Naive thymus-derived CD4-positive, alpha-beta T cell (primary cell): ENCODE results near the gene PCCA. TPM values are rescaled to one million over a fixed set of nuclear protein-coding genes. Genes with fewer than 3 reads are reported as not detected.

ENCODE experiments used
- ATAC-seq: fragments of 150-1000 bp; cut with Tn5 transposase; 2 replicates; pipeline ENCODE4 v1.10.0; 2021; ENCODE audit warnings: mild to moderate bottlenecking, moderate library complexity
- CTCF ChIA-PET: fragments of 350-600 bp; sonication (Branson Sonifier 250); formaldehyde crosslinking; loops from one replicate; lab custom pipeline; 2021; ENCODE audit warnings: antibody characterized with exemption; lab: Charles Lee
- POLR2A ChIA-PET: fragments of 350-600 bp; sonication (Branson Sonifier 250); formaldehyde crosslinking; loops from one replicate; lab custom pipeline; 2021; ENCODE audit warnings: antibody characterized with exemption, inconsistent platforms; lab: Charles Lee
- DNase-seq, 9 donors: peaks; one replicate each; pipeline versions ENCODE4 v3.0.0 to v3.0.0-alpha.2; 2020 to 2022; ENCODE audit warnings: mixed read lengths in 1 of 9
- H3K27ac ChIP-seq: one replicate; pipeline ENCODE4 v1.7.0; 2013; ENCODE audit warnings: mild to moderate bottlenecking, low read depth, low read length, moderate library complexity
- H3K27me3 ChIP-seq, 2 donors: one replicate each; pipeline ENCODE4 v1.7.0; 2013; ENCODE audit warnings: low read length in 2 of 2, mild to moderate bottlenecking in 2 of 2, moderate library complexity in 2 of 2; ENCODE audit not compliant: control insufficient read depth in 2 of 2, insufficient read depth in 2 of 2
- H3K36me3 ChIP-seq, 3 experiments: 1 replicate in 2 of 3; 2 replicates in 1 of 3; pipeline ENCODE4 v1.7.0; 2013; ENCODE audit warnings: low read length in 3 of 3, mild to moderate bottlenecking in 3 of 3, moderate library complexity in 1 of 3; ENCODE audit not compliant: insufficient read depth in 3 of 3, control insufficient read depth in 2 of 3
- H3K4me1 ChIP-seq, 2 donors: one replicate each; pipeline ENCODE4 v1.7.0; 2013; ENCODE audit warnings: low read length in 2 of 2, mild to moderate bottlenecking in 2 of 2, moderate library complexity in 1 of 2; ENCODE audit not compliant: control insufficient read depth in 2 of 2, insufficient read depth in 2 of 2
- H3K4me3 ChIP-seq: 2 replicates; pipeline ENCODE4 v1.7.0; 2013; ENCODE audit warnings: mild to moderate bottlenecking, low read length
- H3K9me3 ChIP-seq, 3 experiments: 1 replicate in 2 of 3; 2 replicates in 1 of 3; pipeline ENCODE4 v1.7.0; 2013; ENCODE audit warnings: low read length in 3 of 3; ENCODE audit not compliant: control insufficient read depth in 2 of 3
- H3K27ac Mint-ChIP-seq, 9 donors: one replicate each; pipeline ENCODE4 v1.8.0; 2020 to 2022; ENCODE audit warnings: mixed read lengths in 9 of 9, mild to moderate bottlenecking in 8 of 9, moderate library complexity in 5 of 9, inconsistent platforms in 2 of 9
- H3K27me3 Mint-ChIP-seq, 5 donors: one replicate each; pipeline ENCODE4 v1.8.0; 2021 to 2022; ENCODE audit warnings: mixed read lengths in 5 of 5, mild to moderate bottlenecking in 1 of 5
- H3K36me3 Mint-ChIP-seq, 5 donors: one replicate each; pipeline ENCODE4 v1.8.0; 2020 to 2022; ENCODE audit warnings: mixed read lengths in 5 of 5, mild to moderate bottlenecking in 3 of 5, inconsistent platforms in 1 of 5
- H3K4me1 Mint-ChIP-seq, 7 donors: one replicate each; pipeline ENCODE4 v1.8.0; 2020 to 2022; ENCODE audit warnings: mixed read lengths in 7 of 7, mild to moderate bottlenecking in 3 of 7, inconsistent platforms in 1 of 7
- H3K4me3 Mint-ChIP-seq, 10 donors: one replicate each; pipeline ENCODE4 v1.8.0; 2020 to 2022; ENCODE audit warnings: mild to moderate bottlenecking in 10 of 10, mixed read lengths in 10 of 10, moderate library complexity in 6 of 10, inconsistent platforms in 2 of 10
- H3K9me3 Mint-ChIP-seq, 11 donors: one replicate each; pipeline ENCODE4 v1.8.0; 2020 to 2022; ENCODE audit warnings: mixed read lengths in 11 of 11, mild to moderate bottlenecking in 4 of 11, inconsistent platforms in 1 of 11, moderate library complexity in 1 of 11
- intact Hi-C, 2 donors: fragments of 100-400 bp; cut with micrococcal nuclease; formaldehyde crosslinking; loops; one replicate each; pipeline ENCODE4 v1.15.1; 2023
- polyA plus RNA-seq, 2 donors: library from polyadenylated mRNA; unstranded; fragments of 300-500 nt; fragmentation: Illumina TruSeq; gene quantifications; one replicate each; pipeline ENCODE4 v1.2.3, GENCODE V29; 2021
- total RNA-seq, 6 experiments: library from RNA in 5 of 6; stranded (reverse) in 5 of 6; gene quantifications; 1 replicate in 5 of 6; 2 replicates in 1 of 6; pipeline ENCODE4 v1.2.3 and lab custom pipeline; 2021 to 2026

The PCCA gene
- total and polyA plus RNA-seq, 7 experiments from 2014 or later: 7.3 to 14.6 (median 11.3) TPM

DNA sequence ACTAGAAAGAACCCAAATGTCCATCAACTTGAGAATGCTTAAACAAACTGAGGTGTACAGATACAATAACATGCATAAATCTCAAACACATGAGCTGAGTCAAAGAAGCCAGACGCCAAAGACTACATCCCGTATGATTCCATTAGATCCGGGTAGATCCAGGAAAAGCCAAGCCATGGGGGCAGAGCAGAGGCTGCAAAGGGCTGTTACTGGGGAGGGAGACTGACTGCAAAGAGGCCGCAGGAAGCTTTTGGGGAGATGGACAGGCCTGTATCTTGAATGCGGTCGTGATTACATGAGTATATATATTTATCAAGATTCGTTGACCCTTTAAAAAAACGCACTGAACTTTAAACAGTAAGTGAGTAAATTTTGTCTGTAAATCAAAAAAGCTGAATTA lies 471.0 kb downstream of the PCCA start:
- ChIA-PET CTCF (interaction anchor here (1.5 kb wide), 1 partner anchor 13 kb away, joined by 7 read pairs; no protein-coding TSS in a partner anchor), POLR2A (interaction anchor here (0.6 kb wide), 1 partner anchor 724 kb away, joined by 4 read pairs; no protein-coding TSS in a partner anchor)
- H3K27ac Mint-ChIP-seq: no peak overlapping the region
- intact Hi-C loops: no loop called here
- H3K4me1 ChIP-seq: no peaks in the 10 kb centered on the region
- H3K9me3 ChIP-seq: no peaks in the 10 kb centered on the region
- no peak overlapping the region for H3K4me3 Mint-ChIP-seq
- no peak overlapping the region for H3K4me3 ChIP-seq
- no peak overlapping the region for H3K27ac ChIP-seq
- no peak for ATAC-seq
- no peaks in the 10 kb centered on the region for H3K27me3 ChIP-seq
- DNase-seq: no peak
- peaks cover 0 to 19% (median 3%) of the 10 kb centered on the region in 5 donors for H3K36me3 Mint-ChIP-seq
- H3K4me1 Mint-ChIP-seq: peaks cover 0 to 3% (median 0%) of the 10 kb centered on the region in 7 donors
- peaks cover 0 to 4% (median 0%) of the 10 kb centered on the region in 11 donors for H3K9me3 Mint-ChIP-seq
- H3K36me3 ChIP-seq: no peaks in the 10 kb centered on the region
- peaks cover 0 to 7% (median 0%) of the 10 kb centered on the region in 5 donors for H3K27me3 Mint-ChIP-seq

DNA sequence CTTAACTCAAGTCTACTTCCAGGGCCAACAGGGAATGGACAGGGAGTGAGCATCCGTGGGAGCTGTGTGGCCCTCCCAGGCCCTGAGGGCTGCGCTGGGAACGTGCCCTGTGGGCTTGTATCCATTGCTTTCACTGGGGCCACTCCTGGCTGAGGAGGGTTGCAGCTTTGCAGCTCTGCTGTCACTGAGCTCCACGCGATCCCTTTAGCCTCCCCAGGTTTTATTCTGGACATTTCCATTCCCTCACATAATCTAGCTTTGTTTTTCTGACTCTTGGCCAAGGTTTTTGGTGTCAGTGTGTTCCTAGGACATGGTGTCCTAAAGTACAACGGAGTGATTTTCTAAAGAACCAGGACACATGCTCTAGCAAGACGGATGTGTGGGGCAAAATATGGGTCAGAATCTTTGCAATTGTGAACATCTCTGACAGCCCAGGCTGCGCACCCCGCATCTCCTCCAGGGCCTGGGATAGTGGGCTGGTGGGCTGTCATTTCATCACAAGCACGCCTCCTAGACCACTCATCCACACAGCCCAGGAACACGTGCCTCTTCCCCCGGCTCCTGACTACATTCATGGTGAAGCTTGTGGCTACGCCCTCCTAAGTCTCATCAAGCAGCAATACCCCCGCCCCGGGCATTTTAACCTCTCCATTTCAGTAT lies 471.7 kb downstream of the PCCA start:
- peak overlapping the region in 1 of 9 donors; percentile 43 for H3K27ac Mint-ChIP-seq
- peaks cover 0 to 17% (median 2%) of the 10 kb centered on the region in 5 donors for H3K36me3 Mint-ChIP-seq

GRCh38 chr13:100561158-100561499 lies 472.2 kb downstream of the PCCA start:
- peaks cover 0 to 3% (median 0%) of the 10 kb centered on the region in 5 donors for H3K27me3 Mint-ChIP-seq
- ATAC-seq (no peak), DNase-seq (no peak)
- no peak overlapping the region for H3K27ac Mint-ChIP-seq
- H3K9me3 ChIP-seq: no peaks in the 10 kb centered on the region
- peaks cover 0 to 20% (median 7%) of the 10 kb centered on the region in 5 donors for H3K36me3 Mint-ChIP-seq
- ChIA-PET POLR2A (interaction anchor here (0.8 to 1.2 kb wide), 2 partner anchors 25 to 36 kb away, joined by 3 to 4 read pairs; no protein-coding TSS in a partner anchor), CTCF (interaction anchor here (1.5 kb wide), 1 partner anchor 12 kb away, joined by 7 read pairs; no protein-coding TSS in a partner anchor)
- H3K4me3 Mint-ChIP-seq: no peak overlapping the region
- no peaks in the 10 kb centered on the region for H3K4me1 ChIP-seq
- H3K4me3 ChIP-seq: no peak overlapping the region
- no peaks in the 10 kb centered on the region for H3K36me3 ChIP-seq
- peaks cover 0 to 5% (median 0%) of the 10 kb centered on the region in 11 donors for H3K9me3 Mint-ChIP-seq
- H3K4me1 Mint-ChIP-seq: peaks cover 0 to 7% (median 4%) of the 10 kb centered on the region in 7 donors
- H3K27ac ChIP-seq: no peak overlapping the region
- H3K27me3 ChIP-seq: no peaks in the 10 kb centered on the region
- intact Hi-C loops: no loop called here

More for the DNA sequence above, 471.7 kb downstream of the PCCA start:
- ChIA-PET CTCF (interaction anchor here (1.5 kb wide), 1 partner anchor 12 kb away, joined by 7 read pairs; no protein-coding TSS in a partner anchor), POLR2A (interaction anchor here (0.6 to 1.2 kb wide), 3 partner anchors 26 to 723 kb away, joined by 3 to 4 read pairs (median 4); no protein-coding TSS in a partner anchor)
- intact Hi-C loops: no loop called here
- no peaks in the 10 kb centered on the region for H3K9me3 ChIP-seq
- no peak for ATAC-seq
- Mint-ChIP-seq H3K4me1 (peaks cover 0 to 5% (median 2%) of the 10 kb centered on the region in 7 donors), H3K27me3 (peaks cover 0 to 3% (median 0%) of the 10 kb centered on the region in 5 donors), H3K9me3 (peaks cover 0 to 2% (median 0%) of the 10 kb centered on the region in 11 donors), H3K4me3 (no peak overlapping the region)
- no peak overlapping the region for H3K27ac ChIP-seq
- no peak for DNase-seq
- H3K36me3 ChIP-seq: no peaks in the 10 kb centered on the region
- no peak overlapping the region for H3K4me3 ChIP-seq
- H3K27me3 ChIP-seq: no peaks in the 10 kb centered on the region
- H3K4me1 ChIP-seq: no peaks in the 10 kb centered on the region

GRCh38 chr13:100561599-100562204 lies 472.8 kb downstream of the PCCA start:
- Histone ChIP-seq H3K4me1 (no peaks in the 10 kb centered on the region), H3K27ac (no peak overlapping the region), H3K27me3 (no peaks in the 10 kb centered on the region), H3K9me3 (no peaks in the 10 kb centered on the region), H3K4me3 (no peak overlapping the region), H3K36me3 (no peaks in the 10 kb centered on the region)
- POLR2A ChIA-PET: interaction anchor here (0.8 to 1.2 kb wide), 2 partner anchors 25 to 37 kb away, joined by 3 to 4 read pairs; no protein-coding TSS in a partner anchor
- ATAC-seq (no peak), DNase-seq (no peak)
- intact Hi-C loops: no loop called here
- peaks cover 0 to 3% (median 0%) of the 10 kb centered on the region in 5 donors for H3K27me3 Mint-ChIP-seq
- CTCF ChIA-PET: interaction anchor here (1.5 kb wide), 1 partner anchor 11 kb away, joined by 7 read pairs; no protein-coding TSS in a partner anchor
- peaks cover 0 to 12% (median 4%) of the 10 kb centered on the region in 7 donors for H3K4me1 Mint-ChIP-seq
- H3K4me3 Mint-ChIP-seq: no peak overlapping the region
- no peak overlapping the region for H3K27ac Mint-ChIP-seq
- H3K36me3 Mint-ChIP-seq: peaks cover 3 to 26% (median 12%) of the 10 kb centered on the region in 5 donors
- H3K9me3 Mint-ChIP-seq: peaks cover 0 to 7% (median 0%) of the 10 kb centered on the region in 11 donors

- H3K4me3 ChIP-seq: no peak overlapping the region
- ChIA-PET POLR2A (no interaction called here), CTCF (no interaction called here)
- no peaks in the 10 kb centered on the region for H3K27me3 Mint-ChIP-seq
- no peak for ATAC-seq
- no peak for DNase-seq
- no peak overlapping the region for H3K27ac ChIP-seq
- peak overlapping the region in 1 of 9 donors; percentile 50 for H3K27ac Mint-ChIP-seq
- H3K9me3 Mint-ChIP-seq: peaks cover 0 to 9% (median 0%) of the 10 kb centered on the region in 11 donors
- no peaks in the 10 kb centered on the region for H3K4me1 ChIP-seq
- intact Hi-C loops: no loop called here
- H3K36me3 ChIP-seq: no peaks in the 10 kb centered on the region
- H3K36me3 Mint-ChIP-seq: peaks cover 8 to 35% (median 15%) of the 10 kb centered on the region in 5 donors
- H3K9me3 ChIP-seq: no peaks in the 10 kb centered on the region
- H3K4me1 Mint-ChIP-seq: peaks cover 0 to 12% (median 4%) of the 10 kb centered on the region in 7 donors
- H3K27me3 ChIP-seq: no peaks in the 10 kb centered on the region
- no peak overlapping the region for H3K4me3 Mint-ChIP-seq
Observed at GRCh38 chr13:100563779-100564178, 474.9 kb downstream of the PCCA start.

DNA sequence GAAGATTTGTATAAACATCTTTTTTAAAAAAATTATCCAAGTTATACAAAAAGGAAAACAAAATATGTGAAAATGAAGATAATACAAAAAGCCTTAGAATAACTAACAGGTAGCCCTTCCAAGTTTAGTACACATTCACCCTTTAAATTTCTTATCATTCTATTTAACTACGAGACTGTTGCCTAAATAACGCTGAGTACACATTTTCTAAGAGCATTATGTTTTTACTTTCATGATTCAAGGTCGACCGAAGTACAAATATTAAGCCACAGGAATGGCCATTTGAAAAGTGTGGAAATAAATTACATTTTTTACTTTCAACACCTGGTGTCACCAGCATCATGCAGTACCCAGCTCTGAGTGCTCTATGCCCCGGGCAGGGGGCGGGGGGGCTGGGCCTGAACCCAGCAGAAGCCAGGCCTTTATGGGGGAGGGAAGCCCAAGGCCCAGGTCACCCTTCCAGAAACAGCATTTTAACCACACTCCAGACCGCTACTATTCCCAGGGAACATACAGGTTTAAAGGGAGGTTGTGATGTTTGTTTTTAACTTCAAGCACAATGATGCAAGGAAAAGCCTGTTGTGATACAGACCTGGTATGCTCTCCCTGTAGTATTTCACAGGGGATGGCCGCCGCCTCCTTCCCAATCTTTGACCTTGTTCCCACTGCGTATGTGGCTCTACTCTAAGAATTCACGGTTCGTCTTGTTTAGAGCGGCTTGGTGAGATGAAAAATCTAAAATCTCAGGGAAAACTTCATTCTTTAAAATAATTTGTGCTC lies 475.7 kb downstream of the PCCA start:
- ChIA-PET POLR2A (no interaction called here), CTCF (no interaction called here)
- no peak for ATAC-seq
- Histone ChIP-seq H3K27ac (no peak overlapping the region), H3K36me3 (no peaks in the 10 kb centered on the region), H3K4me1 (no peaks in the 10 kb centered on the region), H3K4me3 (no peak overlapping the region), H3K9me3 (no peaks in the 10 kb centered on the region), H3K27me3 (no peaks in the 10 kb centered on the region)
- no peak for DNase-seq
- Mint-ChIP-seq H3K27ac (peak overlapping the region in 1 of 9 donors; percentile 32), H3K4me1 (peaks cover 0 to 12% (median 4%) of the 10 kb centered on the region in 7 donors), H3K27me3 (no peaks in the 10 kb centered on the region), H3K9me3 (peaks cover 0 to 9% (median 0%) of the 10 kb centered on the region in 11 donors), H3K4me3 (no peak overlapping the region), H3K36me3 (peaks cover 8 to 37% (median 15%) of the 10 kb centered on the region in 5 donors)
- intact Hi-C loops: no loop called here
